ENCODE results near the gene PHF21B.

DNA sequence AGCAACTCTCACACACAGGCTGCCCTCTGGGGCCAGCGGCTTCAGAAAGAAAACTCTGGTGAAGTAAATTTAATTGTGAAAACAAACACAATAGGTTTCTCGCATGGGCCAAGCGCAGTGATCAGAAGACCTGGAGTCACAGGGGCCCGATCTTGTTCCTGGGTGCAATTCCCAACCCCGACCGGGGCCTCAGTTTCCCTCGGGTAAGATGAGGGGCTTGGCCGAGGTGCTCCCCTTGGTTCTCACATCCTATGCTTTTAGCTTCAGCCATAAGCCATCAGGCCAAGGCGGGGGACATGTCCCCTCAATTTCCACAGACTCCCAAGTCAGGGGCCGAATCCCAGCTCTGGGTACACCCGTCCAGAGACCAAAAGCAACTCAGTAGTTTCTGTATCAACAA, 11.5 kb downstream of the PHF21B start:
- TF ChIP-seq, protein P1, sequence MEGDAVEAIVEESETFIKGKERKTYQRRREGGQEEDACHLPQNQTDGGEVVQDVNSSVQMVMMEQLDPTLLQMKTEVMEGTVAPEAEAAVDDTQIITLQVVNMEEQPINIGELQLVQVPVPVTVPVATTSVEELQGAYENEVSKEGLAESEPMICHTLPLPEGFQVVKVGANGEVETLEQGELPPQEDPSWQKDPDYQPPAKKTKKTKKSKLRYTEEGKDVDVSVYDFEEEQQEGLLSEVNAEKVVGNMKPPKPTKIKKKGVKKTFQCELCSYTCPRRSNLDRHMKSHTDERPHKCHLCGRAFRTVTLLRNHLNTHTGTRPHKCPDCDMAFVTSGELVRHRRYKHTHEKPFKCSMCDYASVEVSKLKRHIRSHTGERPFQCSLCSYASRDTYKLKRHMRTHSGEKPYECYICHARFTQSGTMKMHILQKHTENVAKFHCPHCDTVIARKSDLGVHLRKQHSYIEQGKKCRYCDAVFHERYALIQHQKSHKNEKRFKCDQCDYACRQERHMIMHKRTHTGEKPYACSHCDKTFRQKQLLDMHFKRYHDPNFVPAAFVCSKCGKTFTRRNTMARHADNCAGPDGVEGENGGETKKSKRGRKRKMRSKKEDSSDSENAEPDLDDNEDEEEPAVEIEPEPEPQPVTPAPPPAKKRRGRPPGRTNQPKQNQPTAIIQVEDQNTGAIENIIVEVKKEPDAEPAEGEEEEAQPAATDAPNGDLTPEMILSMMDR (tag by site-specific recombination; IDR thresholded peaks at IDR 0.05): no peak
- no peak for TF ChIP-seq SP7 (tag by site-specific recombination; IDR thresholded peaks at IDR 0.05)

Data from HEK293 (cell line).